Activated CD4-positive, alpha-beta T cell treated with anti-CD3 and anti-CD28 coated beads, Interleukin-2, amount 10 ng/mL, durations not matched to agents 24 days and 14 days (primary cell): ENCODE results near the gene RBPJ. TPM values are rescaled to one million over a fixed set of nuclear protein-coding genes. Genes with fewer than 3 reads are reported as not detected.

Experiments
- DNase-seq: peaks from one replicate; pipeline ENCODE4 v3.0.0; 2022
- H3K27ac Mint-ChIP-seq: one replicate; pipeline ENCODE4 v1.8.0; 2022; ENCODE audit warnings: mild to moderate bottlenecking, mixed read lengths
- H3K27me3 Mint-ChIP-seq: one replicate; pipeline ENCODE4 v1.8.0; 2022; ENCODE audit warnings: mixed read lengths
- H3K36me3 Mint-ChIP-seq: one replicate; pipeline ENCODE4 v1.8.0; 2022; ENCODE audit warnings: low read depth, mild to moderate bottlenecking, mixed read lengths
- H3K4me1 Mint-ChIP-seq: one replicate; pipeline ENCODE4 v1.8.0; 2021; ENCODE audit warnings: mixed read lengths
- H3K4me3 Mint-ChIP-seq: one replicate; pipeline ENCODE4 v1.8.0; 2022; ENCODE audit warnings: mild to moderate bottlenecking, moderate library complexity, mixed read lengths
- H3K9me3 Mint-ChIP-seq: one replicate; pipeline ENCODE4 v1.8.0; 2021; ENCODE audit warnings: mixed read lengths
- intact Hi-C: fragments of 100-400 bp; cut with micrococcal nuclease; formaldehyde crosslinking; loops from one replicate; pipeline ENCODE4 v1.15.1; 2023
- total RNA-seq: library from RNA; stranded (reverse); gene quantifications from 2 replicates; pipeline ENCODE4 v1.2.3, GENCODE V29; 2022

Gene RBPJ
- total RNA-seq, 1 donor from 2014 or later: 539 TPM

DNA sequence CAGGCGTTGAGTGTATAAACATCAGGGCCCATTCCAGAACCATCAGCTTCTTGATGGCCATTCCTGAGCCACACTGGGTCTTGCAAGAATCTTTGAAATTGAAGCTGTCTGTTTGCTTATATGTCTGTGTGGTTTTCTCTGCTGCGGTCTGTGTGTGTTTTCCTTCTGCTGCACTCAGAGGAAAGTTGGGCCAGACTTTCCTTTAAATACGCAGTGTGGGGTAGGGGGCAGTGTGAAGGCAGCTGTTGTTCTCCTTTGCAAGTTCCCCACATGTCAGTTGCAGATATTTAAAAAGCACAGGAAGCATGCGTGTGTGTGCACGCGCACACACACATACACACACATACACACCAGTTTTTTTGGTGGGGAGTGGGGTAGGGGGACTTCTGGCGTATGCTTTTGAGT, 137.3 kb downstream of the RBPJ start:
- intact Hi-C loops: loop anchor here (10.0 kb wide), 2 partner anchors 127 to 397 kb away; partner anchors contain the start of gene TBC1D19
- H3K4me1 Mint-ChIP-seq: peaks cover 14% of the 10 kb centered on the region
- no peak overlapping the region for H3K27ac Mint-ChIP-seq
- no peaks in the 10 kb centered on the region for H3K36me3 Mint-ChIP-seq
- no peak for DNase-seq
- peaks cover 3% of the 10 kb centered on the region for H3K27me3 Mint-ChIP-seq
- H3K4me3 Mint-ChIP-seq: no peak overlapping the region
- no peaks in the 10 kb centered on the region for H3K9me3 Mint-ChIP-seq

DNA sequence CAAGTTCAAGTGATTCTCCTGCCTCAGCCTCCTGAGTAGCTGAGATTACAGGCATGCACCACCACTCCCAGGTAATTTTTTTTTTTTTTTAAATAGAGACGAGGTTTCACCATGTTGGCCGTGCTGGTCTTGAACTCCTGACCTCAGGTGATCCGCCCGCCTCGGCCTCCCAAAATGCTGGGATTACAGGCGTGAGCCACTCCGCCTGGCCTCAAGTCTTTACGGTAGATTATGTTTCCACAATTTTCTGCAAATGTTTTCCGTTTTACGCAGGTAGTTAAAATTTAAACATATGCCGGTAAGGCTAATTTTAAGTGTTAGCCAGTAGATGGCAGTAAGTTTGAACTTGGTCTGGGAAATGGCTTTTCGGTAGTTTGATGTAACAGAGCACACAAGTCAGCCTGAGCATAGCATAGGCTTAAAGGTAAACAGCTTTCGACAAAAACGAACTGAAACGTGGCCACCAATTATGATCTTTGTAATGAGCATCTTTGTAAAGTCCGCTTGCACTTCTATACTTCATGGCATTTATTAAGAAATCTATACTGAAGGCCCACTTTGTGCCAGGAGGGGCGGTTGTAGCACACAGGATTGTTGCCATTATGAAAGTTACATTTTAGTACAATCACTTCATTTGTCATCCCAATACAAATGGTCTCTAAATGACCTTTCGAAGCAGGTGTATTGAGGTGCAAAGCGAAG, 138.4 kb downstream of the RBPJ start:
- DNase-seq: peak; percentile 65
- Mint-ChIP-seq H3K4me1 (peaks cover 14% of the 10 kb centered on the region), H3K27ac (no peak overlapping the region), H3K36me3 (no peaks in the 10 kb centered on the region), H3K9me3 (no peaks in the 10 kb centered on the region), H3K4me3 (peak overlapping the region; percentile 41), H3K27me3 (peaks cover 3% of the 10 kb centered on the region)
- intact Hi-C loops: loop anchor here (1.0 to 10.0 kb wide), 4 partner anchors 126 to 551 kb away; partner anchors contain the start of gene TBC1D19

DNA sequence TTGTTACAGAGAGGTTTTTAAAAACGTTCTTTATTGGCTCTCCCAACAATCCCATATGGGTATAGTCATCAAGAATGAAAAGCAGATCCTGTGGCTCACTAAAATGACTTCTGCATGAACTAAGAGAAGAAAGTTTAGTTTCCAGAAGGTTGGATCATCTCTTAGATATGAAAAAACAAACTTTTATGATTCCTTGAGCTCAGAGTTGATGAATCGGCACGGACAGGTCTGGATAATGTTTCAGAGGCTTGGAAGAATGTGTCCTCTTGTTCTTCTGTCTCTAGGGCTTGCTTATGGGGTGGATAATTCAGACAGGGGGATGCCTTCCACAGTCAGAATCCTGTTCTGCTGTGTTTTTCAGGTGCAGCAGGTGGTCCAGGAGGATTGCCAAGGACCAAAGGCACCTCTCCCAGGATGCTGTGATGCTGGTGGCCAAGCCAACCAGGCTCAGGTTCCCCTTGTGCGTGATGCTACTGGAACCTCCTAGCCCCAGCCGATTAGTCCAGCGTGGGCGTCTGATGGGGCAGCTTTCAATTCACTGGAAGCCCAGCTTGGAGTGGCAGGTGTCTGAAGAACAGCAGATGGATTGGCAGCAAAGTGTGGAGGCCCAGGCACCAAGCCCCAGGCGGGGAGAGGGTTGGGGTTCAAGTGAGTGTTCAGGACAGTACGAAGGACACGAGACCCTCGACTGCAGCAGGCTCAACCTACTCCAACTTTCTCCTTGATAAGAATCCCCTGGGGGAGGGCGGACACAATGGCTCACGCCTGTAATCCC, 139.1 kb downstream of the RBPJ start:
- no peak for DNase-seq
- Mint-ChIP-seq H3K27ac (no peak overlapping the region), H3K4me3 (no peak overlapping the region), H3K36me3 (no peaks in the 10 kb centered on the region), H3K4me1 (peaks cover 14% of the 10 kb centered on the region), H3K27me3 (peaks cover 3% of the 10 kb centered on the region), H3K9me3 (no peaks in the 10 kb centered on the region)
- intact Hi-C loops: loop anchor here (1.0 to 10.0 kb wide), 4 partner anchors 125 to 550 kb away; partner anchors contain the start of gene TBC1D19

DNA sequence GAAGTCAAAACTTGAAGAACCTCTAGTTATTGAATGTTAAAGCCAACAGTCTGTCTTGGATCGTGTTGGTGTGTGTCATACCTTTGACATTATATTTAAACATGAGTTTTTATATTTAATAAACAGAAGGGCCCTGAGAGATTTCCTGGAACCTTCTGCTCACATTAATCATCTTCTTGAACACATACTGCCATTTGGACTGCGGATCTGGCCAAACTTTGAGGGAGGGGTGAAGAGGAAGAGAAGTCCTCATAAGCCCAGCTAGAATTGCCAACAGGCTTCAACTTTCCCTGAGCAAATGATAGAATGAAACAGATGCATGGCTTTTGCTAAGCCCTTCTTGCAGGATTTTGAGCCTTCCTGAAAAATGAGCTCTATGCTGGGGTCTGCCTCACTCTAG, 142.1 kb downstream of the RBPJ start:
- intact Hi-C loops: no loop called here
- Mint-ChIP-seq H3K27me3 (peaks cover 1% of the 10 kb centered on the region), H3K9me3 (no peaks in the 10 kb centered on the region)

DNA sequence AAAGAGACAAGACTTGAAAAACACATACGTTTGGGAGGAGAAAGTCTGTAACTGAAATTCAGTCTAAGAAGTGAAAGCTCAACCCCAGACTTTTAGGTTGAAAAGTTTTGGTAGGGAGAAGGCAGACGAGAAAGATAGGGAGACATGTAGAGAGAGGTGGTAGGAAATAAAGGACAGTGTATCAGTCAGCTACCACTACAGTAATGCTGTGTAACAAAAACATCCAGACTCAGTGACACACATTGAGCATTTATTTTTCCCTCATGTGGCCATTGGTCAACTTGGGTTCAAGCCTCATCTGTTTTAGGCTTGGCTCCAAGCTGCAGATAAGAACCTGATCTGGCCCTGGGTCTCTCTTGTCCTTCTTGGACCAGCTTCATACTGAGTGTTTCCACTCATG, 142.6 kb downstream of the RBPJ start:
- Mint-ChIP-seq H3K27ac (no peak overlapping the region), H3K4me3 (no peak overlapping the region), H3K36me3 (no peaks in the 10 kb centered on the region), H3K9me3 (no peaks in the 10 kb centered on the region), H3K4me1 (peaks cover 4% of the 10 kb centered on the region), H3K27me3 (peaks cover 1% of the 10 kb centered on the region)
- no peak for DNase-seq
- intact Hi-C loops: no loop called here

More for the DNA sequence above, 142.1 kb downstream of the RBPJ start:
- Mint-ChIP-seq H3K4me3 (no peak overlapping the region), H3K27ac (no peak overlapping the region), H3K36me3 (no peaks in the 10 kb centered on the region), H3K4me1 (peaks cover 10% of the 10 kb centered on the region)
- no peak for DNase-seq

DNA sequence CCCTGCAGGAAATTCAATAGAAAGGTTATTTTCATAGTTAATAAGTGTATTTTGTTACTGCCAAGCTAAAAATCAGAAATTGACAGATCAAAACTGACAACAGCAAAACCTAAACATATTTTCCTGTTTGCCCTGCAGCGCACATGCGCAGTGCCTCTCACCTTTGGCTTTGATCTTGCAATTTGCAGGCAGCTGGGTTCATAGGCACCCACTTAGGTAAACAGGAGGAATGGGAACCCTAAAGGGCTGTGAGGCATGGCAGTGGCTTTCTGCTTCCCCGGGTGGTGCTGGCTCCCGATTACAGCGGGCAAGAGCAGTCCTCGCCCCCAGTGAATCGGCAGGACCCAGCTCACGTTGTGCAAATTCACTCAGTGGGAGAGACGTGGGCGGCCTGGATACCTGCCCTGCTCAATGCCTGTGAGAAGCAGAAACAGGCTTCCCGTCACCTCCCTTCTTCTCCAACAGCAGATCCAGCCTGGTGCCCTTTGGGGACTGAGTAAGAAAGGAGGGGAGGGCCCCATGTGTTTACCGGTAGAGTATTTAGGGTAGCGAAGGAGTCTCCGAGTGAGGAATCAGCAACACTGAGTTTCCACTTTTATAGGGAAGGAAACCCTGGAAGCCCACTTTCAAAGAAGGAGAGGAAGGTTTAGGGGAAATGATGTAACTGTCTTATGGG, 143.7 kb downstream of the RBPJ start:
- DNase-seq: no peak
- Mint-ChIP-seq H3K27me3 (peaks cover 1% of the 10 kb centered on the region), H3K27ac (no peak overlapping the region), H3K4me1 (no peaks in the 10 kb centered on the region), H3K9me3 (no peaks in the 10 kb centered on the region), H3K36me3 (no peaks in the 10 kb centered on the region), H3K4me3 (no peak overlapping the region)
- intact Hi-C loops: no loop called here

DNA sequence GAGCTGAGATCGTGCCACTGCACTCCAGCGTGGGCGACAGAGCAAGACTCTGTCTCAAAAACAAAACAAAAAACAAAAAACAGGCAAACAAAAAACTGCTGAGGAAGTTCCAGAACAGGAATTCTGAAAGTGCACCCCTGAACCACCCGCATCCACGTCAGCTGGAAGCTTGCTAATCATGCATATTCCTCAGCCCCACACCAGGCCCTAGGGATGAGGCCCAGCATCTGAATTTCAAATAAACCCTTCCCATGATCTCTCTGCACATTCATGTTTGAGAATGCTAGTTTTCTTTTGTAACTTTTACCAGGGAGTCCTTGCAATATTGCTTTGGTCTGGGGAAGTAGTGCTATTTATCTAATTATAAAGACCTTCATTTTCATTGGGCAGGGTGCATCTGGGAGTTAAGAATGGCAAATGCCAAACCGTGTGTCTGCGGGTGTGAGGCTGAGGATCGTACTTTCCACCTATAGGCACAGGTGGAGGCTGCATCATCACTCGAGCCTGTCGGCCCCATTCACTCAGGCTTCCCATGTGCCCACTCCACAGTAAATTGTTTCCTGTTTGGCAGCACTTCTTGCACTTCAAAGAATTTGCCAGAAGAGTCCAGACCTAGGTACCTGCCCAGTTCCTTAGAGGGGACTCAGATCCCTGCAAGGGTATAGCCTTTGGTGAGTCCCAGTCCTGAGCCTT, 145.9 kb downstream of the RBPJ start:
- H3K4me3 Mint-ChIP-seq: no peak overlapping the region
- peaks cover 1% of the 10 kb centered on the region for H3K27me3 Mint-ChIP-seq
- no peak overlapping the region for H3K27ac Mint-ChIP-seq
- no peak for DNase-seq
- H3K4me1 Mint-ChIP-seq: no peaks in the 10 kb centered on the region
- H3K9me3 Mint-ChIP-seq: no peaks in the 10 kb centered on the region
- no peaks in the 10 kb centered on the region for H3K36me3 Mint-ChIP-seq
- intact Hi-C loops: no loop called here

DNA sequence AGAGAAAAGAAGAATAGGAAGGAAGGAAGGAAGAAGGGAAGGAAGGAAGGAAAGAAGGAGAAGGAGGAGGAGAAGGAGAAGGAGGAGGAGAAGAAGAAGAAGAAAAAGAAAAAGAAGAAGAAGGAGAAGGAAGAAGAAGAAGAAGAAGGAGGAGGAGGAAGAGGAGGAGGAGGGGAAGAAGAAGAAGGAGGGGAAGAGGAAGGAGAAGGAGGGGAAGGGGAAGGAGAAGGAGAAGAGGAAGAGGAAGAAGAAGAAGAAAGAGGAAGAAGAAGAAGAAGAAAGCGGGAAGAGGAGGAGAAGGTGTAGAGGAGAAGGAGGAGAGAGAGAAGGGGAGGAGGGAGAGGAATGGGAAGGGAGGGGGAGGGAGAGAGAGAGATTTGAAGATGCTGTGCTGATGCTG, 146.9 kb downstream of the RBPJ start:
- intact Hi-C loops: no loop called here
- no peaks in the 10 kb centered on the region for H3K9me3 Mint-ChIP-seq
- H3K27me3 Mint-ChIP-seq: no peaks in the 10 kb centered on the region
- H3K4me1 Mint-ChIP-seq: no peaks in the 10 kb centered on the region
- no peak for DNase-seq
- no peak overlapping the region for H3K27ac Mint-ChIP-seq
- H3K4me3 Mint-ChIP-seq: no peak overlapping the region
- H3K36me3 Mint-ChIP-seq: no peaks in the 10 kb centered on the region

DNA sequence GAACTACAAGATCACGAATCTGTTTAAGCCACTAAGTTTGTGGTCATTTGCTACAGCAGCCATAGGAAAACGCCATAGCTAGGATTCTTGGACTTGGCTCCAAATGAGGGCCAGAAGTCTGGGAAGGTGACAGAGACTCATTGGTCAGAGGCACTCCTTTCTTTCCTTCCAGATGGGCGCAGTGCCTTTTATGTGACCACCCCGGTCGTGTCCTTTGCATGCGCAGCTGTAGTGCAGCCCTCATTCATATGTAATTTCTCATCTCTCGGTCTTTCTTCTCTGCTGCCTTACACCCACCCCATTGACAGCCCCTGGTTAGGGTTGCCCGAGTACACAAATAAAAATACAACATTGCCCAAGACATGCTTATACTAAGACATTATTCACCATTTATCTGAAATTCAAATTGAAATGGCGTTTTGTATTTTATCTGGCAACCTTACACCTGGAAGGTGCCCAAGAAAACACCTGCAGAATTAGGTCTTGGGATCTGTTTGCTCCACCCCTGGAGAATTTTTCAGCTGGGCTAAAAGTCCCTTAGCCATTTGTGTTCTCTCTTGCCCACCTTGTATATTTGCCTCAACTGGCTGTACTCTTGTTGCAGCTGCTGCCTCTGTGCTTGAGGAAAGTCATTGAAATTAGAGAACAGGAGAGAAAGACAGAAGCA, 147.6 kb downstream of the RBPJ start:
- Mint-ChIP-seq H3K9me3 (no peaks in the 10 kb centered on the region), H3K27me3 (no peaks in the 10 kb centered on the region), H3K36me3 (no peaks in the 10 kb centered on the region), H3K4me1 (no peaks in the 10 kb centered on the region), H3K4me3 (no peak overlapping the region), H3K27ac (no peak overlapping the region)
- intact Hi-C loops: no loop called here
- no peak for DNase-seq

DNA sequence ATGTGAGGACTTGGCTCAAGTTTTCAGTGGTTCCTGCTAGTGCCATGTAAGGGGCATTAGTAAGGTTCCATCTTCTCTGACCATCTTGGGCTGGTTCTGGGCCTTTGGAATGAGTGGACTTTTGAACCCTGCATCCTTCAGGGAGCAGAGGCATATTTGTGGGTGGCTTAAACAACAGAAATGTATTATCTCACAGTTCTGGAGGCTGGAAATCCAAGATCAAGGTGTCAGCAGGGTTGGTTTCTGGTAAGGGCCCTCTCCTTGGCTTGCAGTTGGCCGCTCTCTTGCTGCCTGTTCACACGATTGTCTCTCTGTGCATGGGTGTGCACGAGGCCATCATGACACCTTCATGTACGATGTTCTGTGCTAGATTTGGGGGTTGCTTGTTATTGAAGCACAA, 148.2 kb downstream of the RBPJ start:
- no peak overlapping the region for H3K4me3 Mint-ChIP-seq
- H3K9me3 Mint-ChIP-seq: no peaks in the 10 kb centered on the region
- no peaks in the 10 kb centered on the region for H3K36me3 Mint-ChIP-seq

DNA sequence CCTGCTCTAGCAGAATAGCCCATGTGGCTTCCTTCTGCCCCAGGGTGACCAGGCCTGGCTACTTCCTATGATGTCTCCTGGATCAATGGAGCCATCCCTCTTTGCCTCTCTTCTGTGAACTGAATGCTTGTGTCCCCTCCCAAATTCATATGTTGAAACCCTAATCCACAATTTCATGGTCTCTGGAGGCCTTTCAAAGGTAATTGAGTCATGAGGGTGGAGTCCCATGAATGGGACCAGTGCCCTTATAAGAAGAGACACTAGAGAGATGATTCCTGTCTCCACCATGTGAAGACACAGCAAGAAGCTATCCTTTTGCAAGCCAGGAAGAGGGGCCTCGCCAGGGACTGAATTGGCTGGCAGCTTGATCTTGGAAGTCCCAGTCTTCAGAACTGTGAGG, 151.1 kb downstream of the RBPJ start:
- Mint-ChIP-seq H3K36me3 (no peaks in the 10 kb centered on the region), H3K27ac (no peak overlapping the region), H3K27me3 (no peaks in the 10 kb centered on the region), H3K9me3 (no peaks in the 10 kb centered on the region), H3K4me1 (no peaks in the 10 kb centered on the region), H3K4me3 (no peak overlapping the region)
- no peak for DNase-seq
- intact Hi-C loops: no loop called here

More for the DNA sequence above, 148.2 kb downstream of the RBPJ start:
- Mint-ChIP-seq H3K27ac (no peak overlapping the region), H3K27me3 (no peaks in the 10 kb centered on the region), H3K4me1 (no peaks in the 10 kb centered on the region)
- intact Hi-C loops: no loop called here
- DNase-seq: no peak

DNA sequence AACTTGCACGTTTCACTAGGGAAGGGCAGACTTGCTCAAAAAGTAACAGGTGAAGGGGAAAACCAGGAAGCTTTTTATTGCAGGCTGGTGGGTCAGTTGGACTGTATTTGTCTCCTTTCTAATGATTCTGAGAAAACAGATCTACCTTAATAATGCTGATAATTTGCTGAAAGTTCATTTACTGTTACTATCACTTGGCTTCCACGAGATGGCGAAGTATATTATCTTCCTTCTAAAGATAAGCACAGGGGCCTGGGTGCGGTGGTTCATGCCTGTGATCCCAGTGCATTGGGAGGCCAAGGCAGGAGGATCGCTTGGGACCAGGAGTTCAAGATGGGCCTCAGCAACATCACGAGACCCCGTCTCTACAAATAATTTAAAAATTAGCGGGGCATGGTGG, 153.1 kb downstream of the RBPJ start:
- Mint-ChIP-seq H3K4me1 (no peaks in the 10 kb centered on the region), H3K36me3 (no peaks in the 10 kb centered on the region), H3K4me3 (no peak overlapping the region), H3K27ac (no peak overlapping the region), H3K27me3 (no peaks in the 10 kb centered on the region), H3K9me3 (no peaks in the 10 kb centered on the region)
- DNase-seq: no peak
- intact Hi-C loops: no loop called here

DNA sequence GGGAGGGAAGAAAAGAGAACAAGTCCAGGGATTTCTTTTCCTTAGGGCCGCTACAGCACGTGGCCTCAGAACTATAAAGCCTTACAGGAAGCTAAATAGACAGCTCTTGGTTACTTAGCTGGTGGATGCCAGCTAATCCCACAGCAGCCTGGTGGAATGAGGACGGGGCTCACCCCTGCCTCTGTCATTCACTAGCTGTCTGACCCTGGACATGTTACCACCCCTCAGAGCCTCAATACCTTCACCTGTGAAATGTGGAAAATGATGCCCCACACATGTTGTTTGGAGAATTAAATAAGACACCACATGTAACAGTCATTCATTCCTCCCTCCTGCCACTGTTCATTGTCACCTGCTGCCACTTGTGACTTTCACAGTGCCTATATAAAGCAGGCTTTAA, 153.7 kb downstream of the RBPJ start:
- Mint-ChIP-seq H3K36me3 (no peaks in the 10 kb centered on the region), H3K27me3 (no peaks in the 10 kb centered on the region), H3K4me1 (no peaks in the 10 kb centered on the region), H3K27ac (no peak overlapping the region), H3K9me3 (no peaks in the 10 kb centered on the region), H3K4me3 (no peak overlapping the region)
- intact Hi-C loops: no loop called here
- DNase-seq: no peak
